ENCODE data around the gene PRKCZ.

GRCh38 chr1:2061065-2061778 is 11.0 kb downstream of the PRKCZ start:
- TF ChIP-seq, protein P1, sequence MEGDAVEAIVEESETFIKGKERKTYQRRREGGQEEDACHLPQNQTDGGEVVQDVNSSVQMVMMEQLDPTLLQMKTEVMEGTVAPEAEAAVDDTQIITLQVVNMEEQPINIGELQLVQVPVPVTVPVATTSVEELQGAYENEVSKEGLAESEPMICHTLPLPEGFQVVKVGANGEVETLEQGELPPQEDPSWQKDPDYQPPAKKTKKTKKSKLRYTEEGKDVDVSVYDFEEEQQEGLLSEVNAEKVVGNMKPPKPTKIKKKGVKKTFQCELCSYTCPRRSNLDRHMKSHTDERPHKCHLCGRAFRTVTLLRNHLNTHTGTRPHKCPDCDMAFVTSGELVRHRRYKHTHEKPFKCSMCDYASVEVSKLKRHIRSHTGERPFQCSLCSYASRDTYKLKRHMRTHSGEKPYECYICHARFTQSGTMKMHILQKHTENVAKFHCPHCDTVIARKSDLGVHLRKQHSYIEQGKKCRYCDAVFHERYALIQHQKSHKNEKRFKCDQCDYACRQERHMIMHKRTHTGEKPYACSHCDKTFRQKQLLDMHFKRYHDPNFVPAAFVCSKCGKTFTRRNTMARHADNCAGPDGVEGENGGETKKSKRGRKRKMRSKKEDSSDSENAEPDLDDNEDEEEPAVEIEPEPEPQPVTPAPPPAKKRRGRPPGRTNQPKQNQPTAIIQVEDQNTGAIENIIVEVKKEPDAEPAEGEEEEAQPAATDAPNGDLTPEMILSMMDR (conservative IDR thresholded peaks at IDR 0.05; ENCODE audit: low read depth in 2 of 2), result no peak
- TF ChIP-seq, protein P2, sequence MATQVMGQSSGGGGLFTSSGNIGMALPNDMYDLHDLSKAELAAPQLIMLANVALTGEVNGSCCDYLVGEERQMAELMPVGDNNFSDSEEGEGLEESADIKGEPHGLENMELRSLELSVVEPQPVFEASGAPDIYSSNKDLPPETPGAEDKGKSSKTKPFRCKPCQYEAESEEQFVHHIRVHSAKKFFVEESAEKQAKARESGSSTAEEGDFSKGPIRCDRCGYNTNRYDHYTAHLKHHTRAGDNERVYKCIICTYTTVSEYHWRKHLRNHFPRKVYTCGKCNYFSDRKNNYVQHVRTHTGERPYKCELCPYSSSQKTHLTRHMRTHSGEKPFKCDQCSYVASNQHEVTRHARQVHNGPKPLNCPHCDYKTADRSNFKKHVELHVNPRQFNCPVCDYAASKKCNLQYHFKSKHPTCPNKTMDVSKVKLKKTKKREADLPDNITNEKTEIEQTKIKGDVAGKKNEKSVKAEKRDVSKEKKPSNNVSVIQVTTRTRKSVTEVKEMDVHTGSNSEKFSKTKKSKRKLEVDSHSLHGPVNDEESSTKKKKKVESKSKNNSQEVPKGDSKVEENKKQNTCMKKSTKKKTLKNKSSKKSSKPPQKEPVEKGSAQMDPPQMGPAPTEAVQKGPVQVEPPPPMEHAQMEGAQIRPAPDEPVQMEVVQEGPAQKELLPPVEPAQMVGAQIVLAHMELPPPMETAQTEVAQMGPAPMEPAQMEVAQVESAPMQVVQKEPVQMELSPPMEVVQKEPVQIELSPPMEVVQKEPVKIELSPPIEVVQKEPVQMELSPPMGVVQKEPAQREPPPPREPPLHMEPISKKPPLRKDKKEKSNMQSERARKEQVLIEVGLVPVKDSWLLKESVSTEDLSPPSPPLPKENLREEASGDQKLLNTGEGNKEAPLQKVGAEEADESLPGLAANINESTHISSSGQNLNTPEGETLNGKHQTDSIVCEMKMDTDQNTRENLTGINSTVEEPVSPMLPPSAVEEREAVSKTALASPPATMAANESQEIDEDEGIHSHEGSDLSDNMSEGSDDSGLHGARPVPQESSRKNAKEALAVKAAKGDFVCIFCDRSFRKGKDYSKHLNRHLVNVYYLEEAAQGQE (IDR thresholded peaks at IDR 0.05; ENCODE audit: unreplicated experiment), result no peak
- TF ChIP-seq CREB1 (CRISPR knock-in tag; IDR thresholded peaks at IDR 0.05; ENCODE audit: low read depth) (no peak), POLR2AphosphoS5 (IDR thresholded peaks at IDR 0.05; ENCODE audit: low read depth) (no peak), EZH2 (IDR thresholded peaks at IDR 0.05; ENCODE audit: low read depth, unreplicated experiment) (no peak)
